DND-41 (cell line): ENCODE results near the gene ATP13A4.

Experiments
- CTCF ChIP-seq: IDR thresholded peaks from 2 replicates; pipeline ENCODE4 v1.5.1; 2012; ENCODE audit warnings: borderline replicate concordance, low read length, moderate library complexity, mild to moderate bottlenecking; ENCODE audit not compliant: poor library complexity, severe bottlenecking; ENCODE audit errors: extremely low read depth
- EZH2 ChIP-seq: IDR thresholded peaks from 3 replicates; pipeline ENCODE4 v1.6.1; 2012; ENCODE audit warnings: borderline replicate concordance, low read depth, mild to moderate bottlenecking, moderate library complexity, low read length, inconsistent platforms; ENCODE audit not compliant: severe bottlenecking

GRCh38 chr3:193367868-193368267, 186.8 kb downstream of the ATP13A4 start:
- TF ChIP-seq EZH2 (no peak), CTCF (no peak)
